ENCODE data around the gene SPECC1L. TPM values are rescaled to one million over a fixed set of nuclear protein-coding genes. Genes with fewer than 3 reads are reported as not detected.
"Not testable (repeated sequence)": the region's sequence is repeated elsewhere in the genome, so short reads cannot be mapped to it uniquely, and the experiment has no call there.

The SPECC1L gene
- total RNA-seq, 1 experiment from 2014 or later, result 40.8 TPM

- no peak; the same call in 1 of the 2 replicates for TF ChIP-seq MAX (IDR thresholded peaks at IDR 0.05)
Observed at GRCh38 chr22:24284747-24285203, 14.1 kb downstream of the SPECC1L start (continued).

DNA sequence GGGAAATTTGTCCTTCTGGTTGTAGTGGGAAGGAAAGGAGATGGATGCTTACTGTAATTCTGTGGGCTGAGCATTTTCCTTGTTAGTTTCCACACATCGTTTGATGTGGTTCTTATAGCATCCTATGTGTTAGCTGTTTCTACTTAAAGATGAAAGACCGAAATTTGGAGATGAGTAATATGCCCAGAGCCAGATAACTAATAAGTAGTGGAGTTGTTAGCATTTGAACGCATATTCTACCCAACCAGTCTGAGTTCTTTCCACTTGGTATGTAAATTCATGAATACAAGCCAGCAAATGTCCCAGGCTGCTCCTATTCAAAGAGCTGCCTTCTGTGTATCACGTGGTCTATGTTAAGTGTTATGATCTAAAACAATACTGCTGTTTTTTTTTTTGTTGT lies 14.6 kb downstream of the SPECC1L start:
- Histone ChIP-seq H3K9me3 (ENCODE audit: control insufficient read depth in 1 of 2, insufficient read depth in 1 of 2, low read depth in 1 of 2, low read length in 2 of 2) (no peaks in the 10 kb centered on the region), H4K20me1 (ENCODE audit: insufficient read depth) (no peaks in the 10 kb centered on the region), H3K9ac (ENCODE audit: low read length) (peak overlapping the region; percentile 27), H3K27me3 (ENCODE audit: insufficient read depth, low read length) (no peaks in the 10 kb centered on the region), H3K4me3 (replicated peaks in 1 of 2; ENCODE audit: low read depth in 1 of 2, low read length in 2 of 2) (peak overlapping the region in 1 of 2 experiments; percentile 33; a peak in 2 of 4 replicates), H3K27ac (ENCODE audit: low read depth, low read length) (peak overlapping the region; percentile 82), H3K9me2 (ENCODE audit: insufficient read depth) (no peaks in the 10 kb centered on the region), H3K36me3 (ENCODE audit: control insufficient read depth in 1 of 2, insufficient read depth in 2 of 2, low read length in 2 of 2) (no peaks in the 10 kb centered on the region), H2AFZ (ENCODE audit: low read depth, low read length, poor library complexity, severe bottlenecking) (no peak overlapping the region), H3K4me2 (ENCODE audit: low read length) (peak overlapping the region; percentile 65), H3K79me2 (ENCODE audit: insufficient read depth, low read length) (peaks cover 81% of the 10 kb centered on the region), H3K4me1 (ENCODE audit: control insufficient read depth in 1 of 2, insufficient read depth in 2 of 2, low read length in 2 of 2) (peaks cover 71 to 87% of the 10 kb centered on the region in 2 experiments)
- intact Hi-C loops (cut with micrococcal nuclease), result no loop called here
- ATAC-seq (peak; percentile 35), DNase-seq (ENCODE audit: low read depth, low spot score) (peak; percentile 22)
- ChIA-PET POLR2A (no interaction called here), CTCF (no interaction called here), RAD21 (ENCODE audit: low non-redundant PET in 1 of 2, low total read pairs in 2 of 2, uncharacterized antibody in 2 of 2, unreplicated experiment in 2 of 2) (no interaction called here)
- TF ChIP-seq SP1 (IDR thresholded peaks at IDR 0.05; ENCODE audit: low read depth) (no peak), FOSL1 (IDR thresholded peaks at IDR 0.05; ENCODE audit: low read depth) (no peak), ELF1 (IDR thresholded peaks at IDR 0.05; ENCODE audit: borderline replicate concordance, low read depth) (no peak), POLR2A (IDR thresholded peaks at IDR 0.05; ENCODE audit: borderline replicate concordance, extremely low read depth, insufficient read depth, insufficient read length) (no peak), MAX (IDR thresholded peaks at IDR 0.05) (no peak), CBX3 (IDR thresholded peaks at IDR 0.05; ENCODE audit: low read depth) (no peak), RAD21 (IDR thresholded peaks at IDR 0.05; ENCODE audit: low read depth) (no peak), ATF3 (IDR thresholded peaks at IDR 0.05) (no peak), TCF7L2 (IDR thresholded peaks at IDR 0.05; ENCODE audit: borderline replicate concordance, extremely low read depth, insufficient read depth, insufficient read length) (no peak), EZH2phosphoT487 (IDR thresholded peaks at IDR 0.05; ENCODE audit: borderline replicate concordance) (no peak), EGR1 (IDR thresholded peaks at IDR 0.05; ENCODE audit: low read depth) (no peak), EZH2 (IDR thresholded peaks at IDR 0.05) (no peak), JUND (IDR thresholded peaks at IDR 0.05) (no peak), SIN3A (IDR thresholded peaks at IDR 0.05; ENCODE audit: low read depth) (no peak), CEBPB (IDR thresholded peaks at IDR 0.05; ENCODE audit: low read depth) (no peak), POLR2AphosphoS5 (IDR thresholded peaks at IDR 0.05; ENCODE audit: low read depth, low read length) (no peak), YY1 (IDR thresholded peaks at IDR 0.05; ENCODE audit: extremely low read depth, insufficient replicate concordance, low read depth, low read length) (no peak), ZFX (IDR thresholded peaks at IDR 0.05) (no peak), SRF (IDR thresholded peaks at IDR 0.05; ENCODE audit: low read depth) (no peak)
- TF ChIP-seq, protein P1, sequence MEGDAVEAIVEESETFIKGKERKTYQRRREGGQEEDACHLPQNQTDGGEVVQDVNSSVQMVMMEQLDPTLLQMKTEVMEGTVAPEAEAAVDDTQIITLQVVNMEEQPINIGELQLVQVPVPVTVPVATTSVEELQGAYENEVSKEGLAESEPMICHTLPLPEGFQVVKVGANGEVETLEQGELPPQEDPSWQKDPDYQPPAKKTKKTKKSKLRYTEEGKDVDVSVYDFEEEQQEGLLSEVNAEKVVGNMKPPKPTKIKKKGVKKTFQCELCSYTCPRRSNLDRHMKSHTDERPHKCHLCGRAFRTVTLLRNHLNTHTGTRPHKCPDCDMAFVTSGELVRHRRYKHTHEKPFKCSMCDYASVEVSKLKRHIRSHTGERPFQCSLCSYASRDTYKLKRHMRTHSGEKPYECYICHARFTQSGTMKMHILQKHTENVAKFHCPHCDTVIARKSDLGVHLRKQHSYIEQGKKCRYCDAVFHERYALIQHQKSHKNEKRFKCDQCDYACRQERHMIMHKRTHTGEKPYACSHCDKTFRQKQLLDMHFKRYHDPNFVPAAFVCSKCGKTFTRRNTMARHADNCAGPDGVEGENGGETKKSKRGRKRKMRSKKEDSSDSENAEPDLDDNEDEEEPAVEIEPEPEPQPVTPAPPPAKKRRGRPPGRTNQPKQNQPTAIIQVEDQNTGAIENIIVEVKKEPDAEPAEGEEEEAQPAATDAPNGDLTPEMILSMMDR (IDR thresholded peaks at IDR 0.05 in 2 of 3, conservative IDR thresholded peaks at IDR 0.05 in 1 of 3; ENCODE audit: borderline replicate concordance in 1 of 3, insufficient read depth in 1 of 3, low read depth in 2 of 3, low read length in 2 of 3), result no peak
- BruUV-seq (replicated peaks), result no TSS peak

- CTCF ChIA-PET; DNase-seq (ENCODE audit: low read depth, low spot score); intact Hi-C loops (cut with micrococcal nuclease); ATAC-seq; H3K4me2 ChIP-seq (ENCODE audit: low read length); H3K9me3 ChIP-seq (ENCODE audit: control insufficient read depth in 1 of 2, insufficient read depth in 1 of 2, low read depth in 1 of 2, low read length in 2 of 2); RAD21 ChIA-PET (ENCODE audit: low non-redundant PET in 1 of 2, low total read pairs in 2 of 2, uncharacterized antibody in 2 of 2, unreplicated experiment in 2 of 2); POLR2A ChIA-PET; H3K9ac ChIP-seq (ENCODE audit: low read length); H3K27me3 ChIP-seq (ENCODE audit: insufficient read depth, low read length); H3K36me3 ChIP-seq (ENCODE audit: control insufficient read depth in 1 of 2, insufficient read depth in 2 of 2, low read length in 2 of 2); H3K9me2 ChIP-seq (ENCODE audit: insufficient read depth); H2AFZ ChIP-seq (ENCODE audit: low read depth, low read length, poor library complexity, severe bottlenecking); BruUV-seq (replicated peaks); H3K27ac ChIP-seq (ENCODE audit: low read depth, low read length); H3K4me3 ChIP-seq (replicated peaks in 1 of 2; ENCODE audit: low read depth in 1 of 2, low read length in 2 of 2); H4K20me1 ChIP-seq (ENCODE audit: insufficient read depth): not testable (repeated sequence)
- Histone ChIP-seq H3K79me2 (ENCODE audit: insufficient read depth, low read length) (peaks cover 83% of the 10 kb centered on the region), H3K4me1 (ENCODE audit: control insufficient read depth in 1 of 2, insufficient read depth in 2 of 2, low read length in 2 of 2) (peaks cover 58 to 78% of the 10 kb centered on the region in 2 experiments)
Observed at GRCh38 chr22:24287212-24287611, 16.6 kb downstream of the SPECC1L start.
